ENCODE data around the gene ADCY4.
A peak's percentile ranks its signal among the peaks of the same experiment; 100 is the strongest.

ADCY4 gene

GRCh38 chr14:24277071-24277470 lies 57.8 kb downstream of the ADCY4 start:
- no peaks in the 10 kb centered on the region for H3K27me3 ChIP-seq (ENCODE audit: insufficient read depth, low read length)
- H3K9me3 ChIP-seq (ENCODE audit: insufficient read depth, low read depth, low read length): no peaks in the 10 kb centered on the region
- no peak overlapping the region for H3K9ac ChIP-seq (ENCODE audit: low read depth, low read length)
- H3K4me1 ChIP-seq (ENCODE audit: insufficient read depth, low read length): no peaks in the 10 kb centered on the region
- H3K36me3 ChIP-seq (ENCODE audit: insufficient read depth, low read length): no peaks in the 10 kb centered on the region
- no peak overlapping the region for H3K27ac ChIP-seq (ENCODE audit: low read depth, low read length)
- H3K4me3 ChIP-seq (ENCODE audit: low read length): no peak overlapping the region
- WGBS: 94% methylated on average over 6 of the region's 6 CpGs

DNA sequence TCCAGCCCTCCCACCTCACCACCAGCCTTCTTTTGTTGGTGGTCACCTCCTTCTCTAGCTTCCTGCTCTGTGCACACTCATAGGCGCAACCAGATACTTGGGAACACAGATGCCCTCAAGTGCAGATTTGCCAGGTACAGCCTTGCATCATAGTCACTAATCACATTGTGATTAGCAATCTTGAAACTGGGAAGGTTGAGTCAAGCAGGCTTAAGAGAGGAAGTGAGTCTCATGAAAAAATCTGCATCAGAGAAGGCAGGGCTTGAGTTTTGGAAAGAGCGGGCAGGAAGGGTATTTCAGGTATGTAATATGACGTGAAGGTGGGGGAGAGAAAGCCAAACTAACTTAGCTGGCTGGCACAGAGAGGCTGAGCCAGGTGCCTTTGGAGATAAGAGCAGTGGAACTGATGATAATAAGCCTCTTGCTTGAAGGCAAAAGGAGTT lies 60.7 kb downstream of the ADCY4 start:
- WGBS: 88% methylated on average over 3 of the region's 3 CpGs
- Histone ChIP-seq H3K4me1 (ENCODE audit: insufficient read depth, low read length) (no peaks in the 10 kb centered on the region), H3K4me3 (ENCODE audit: low read length) (no peak overlapping the region), H3K27me3 (ENCODE audit: insufficient read depth, low read length) (no peaks in the 10 kb centered on the region), H3K27ac (ENCODE audit: low read depth, low read length) (no peak overlapping the region), H3K9ac (ENCODE audit: low read depth, low read length) (no peak overlapping the region), H3K9me3 (ENCODE audit: insufficient read depth, low read depth, low read length) (no peaks in the 10 kb centered on the region), H3K36me3 (ENCODE audit: insufficient read depth, low read length) (no peaks in the 10 kb centered on the region)

DNA sequence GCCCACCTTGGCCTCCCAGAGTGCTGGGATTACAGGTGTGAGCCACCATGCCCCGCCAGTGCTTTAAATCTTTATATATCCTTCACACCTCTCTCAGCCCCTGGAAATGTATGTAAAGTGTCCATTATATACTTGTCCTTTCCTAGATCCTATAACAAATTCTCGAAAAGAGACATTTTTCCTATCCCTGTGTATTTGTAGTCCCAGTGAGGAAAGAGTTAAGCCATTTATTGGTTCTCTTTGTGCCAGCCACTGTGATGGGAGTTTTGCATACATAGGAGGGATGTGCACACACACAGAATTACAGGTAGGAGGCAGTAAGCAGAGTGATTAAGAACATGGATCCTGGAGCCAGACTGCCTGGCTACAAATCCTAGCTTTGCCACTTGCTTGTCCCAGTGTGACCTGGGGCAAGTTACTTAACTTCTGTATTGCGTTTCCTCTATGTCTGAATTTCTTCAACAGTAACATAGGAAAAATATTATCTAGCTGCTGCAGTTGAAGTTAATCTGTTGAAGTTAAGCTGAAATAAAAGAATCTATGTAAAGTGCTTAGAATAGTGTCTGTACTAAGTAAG lies 61.4 kb downstream of the ADCY4 start:
- H3K9ac ChIP-seq (ENCODE audit: low read depth, low read length): no peak overlapping the region
- H3K4me3 ChIP-seq (ENCODE audit: low read length): no peak overlapping the region
- H3K27ac ChIP-seq (ENCODE audit: low read depth, low read length): no peak overlapping the region
- no peaks in the 10 kb centered on the region for H3K27me3 ChIP-seq (ENCODE audit: insufficient read depth, low read length)
- H3K4me1 ChIP-seq (ENCODE audit: insufficient read depth, low read length): no peaks in the 10 kb centered on the region
- WGBS: 83% methylated on average over 2 of the region's 3 CpGs
- no peaks in the 10 kb centered on the region for H3K9me3 ChIP-seq (ENCODE audit: insufficient read depth, low read depth, low read length)
- H3K36me3 ChIP-seq (ENCODE audit: insufficient read depth, low read length): no peaks in the 10 kb centered on the region

DNA sequence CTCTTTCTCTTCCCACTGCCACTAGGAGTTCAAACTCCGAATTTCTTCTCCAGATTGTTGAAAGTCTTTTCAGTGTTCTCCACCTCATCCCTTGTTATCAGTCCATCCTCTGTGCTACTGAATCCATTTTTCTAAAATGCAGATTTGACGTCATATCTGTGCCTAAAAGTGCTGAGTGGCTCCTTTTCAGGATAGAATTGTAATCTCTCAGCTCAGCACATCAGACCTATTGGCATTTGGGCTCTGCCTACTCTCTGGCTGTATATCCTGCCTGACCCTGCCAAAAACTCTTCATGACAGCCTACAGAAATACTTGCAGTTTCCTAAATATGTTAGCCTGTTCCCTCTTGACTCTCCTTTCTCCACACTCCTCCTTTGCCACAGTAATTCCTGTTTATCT lies 62.4 kb downstream of the ADCY4 start:
- 0 out of 2 replicates have a peak, but pooled peaks cover 4% of the 10 kb centered on the region for H3K36me3 ChIP-seq (ENCODE audit: insufficient read depth, low read length)
- H3K27me3 ChIP-seq (ENCODE audit: insufficient read depth, low read length): no peaks in the 10 kb centered on the region
- no peaks in the 10 kb centered on the region for H3K4me1 ChIP-seq (ENCODE audit: insufficient read depth, low read length)
- WGBS: 86% methylated on average over 2 of the region's 2 CpGs
- H3K9me3 ChIP-seq (ENCODE audit: insufficient read depth, low read depth, low read length): no peaks in the 10 kb centered on the region
- no peak overlapping the region for H3K9ac ChIP-seq (ENCODE audit: low read depth, low read length)
- no peak overlapping the region for H3K4me3 ChIP-seq (ENCODE audit: low read length)
- H3K27ac ChIP-seq (ENCODE audit: low read depth, low read length): no peak overlapping the region

DNA sequence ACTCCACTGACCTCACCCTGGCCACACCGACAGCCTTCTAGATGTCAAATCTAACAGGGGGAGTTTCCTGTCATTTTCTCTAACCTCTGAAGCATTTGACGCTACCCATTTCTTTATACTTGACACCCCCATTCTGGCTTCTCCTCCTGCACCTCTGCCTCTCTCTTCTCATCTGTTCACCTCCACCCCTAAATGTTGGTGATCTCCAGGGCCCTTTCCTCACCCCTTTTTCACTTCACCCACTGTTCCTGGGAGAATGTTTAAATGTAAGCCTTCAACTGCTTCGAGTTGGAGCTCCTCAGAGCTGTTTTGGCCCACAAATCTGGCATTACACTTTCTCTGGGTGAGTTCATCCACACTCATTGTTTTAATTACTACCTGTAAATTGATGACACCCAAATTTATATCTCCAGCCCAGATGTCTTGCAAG lies 63.0 kb downstream of the ADCY4 start:
- H3K4me1 ChIP-seq (ENCODE audit: insufficient read depth, low read length): no peaks in the 10 kb centered on the region
- H3K36me3 ChIP-seq (ENCODE audit: insufficient read depth, low read length): peaks cover 6% of the 10 kb centered on the region; the same call in 1 of the 2 replicates
- peak overlapping the region; percentile 77 for H3K4me3 ChIP-seq (ENCODE audit: low read length)
- no peaks in the 10 kb centered on the region for H3K9me3 ChIP-seq (ENCODE audit: insufficient read depth, low read depth, low read length)
- no peaks in the 10 kb centered on the region for H3K27me3 ChIP-seq (ENCODE audit: insufficient read depth, low read length)
- peak overlapping the region; percentile 11; the same call in 1 of the 2 replicates for H3K9ac ChIP-seq (ENCODE audit: low read depth, low read length)
- 19% methylated on average over 3 of the region's 3 CpGs for WGBS
- no peak overlapping the region for H3K27ac ChIP-seq (ENCODE audit: low read depth, low read length)

- Histone ChIP-seq H3K27ac (ENCODE audit: low read depth, low read length) (peak within 1 kb of the TSS; percentile 94), H3K4me1 (ENCODE audit: insufficient read depth, low read length) (no peaks in the 10 kb centered on the region), H3K27me3 (ENCODE audit: insufficient read depth, low read length) (no peaks in the 10 kb centered on the region), H3K36me3 (ENCODE audit: insufficient read depth, low read length) (peaks cover 11% of the 10 kb centered on the region; the same call in 1 of the 2 replicates), H3K9ac (ENCODE audit: low read depth, low read length) (peak within 1 kb of the TSS; percentile 94), H3K4me3 (ENCODE audit: low read length) (peak within 1 kb of the TSS; percentile 77), H3K9me3 (ENCODE audit: insufficient read depth, low read depth, low read length) (no peaks in the 10 kb centered on the region)
- 1% methylated on average over 61 of the region's 61 CpGs for WGBS
These were observed 63.6 kb downstream of the ADCY4 start, which contains the start of gene RABGGTA for GRCh38 chr14:24271134-24271833. Gene RABGGTA (minus strand): TSS chr14:24271597. CDS start chr14:24271115, 482 bp downstream.

DNA sequence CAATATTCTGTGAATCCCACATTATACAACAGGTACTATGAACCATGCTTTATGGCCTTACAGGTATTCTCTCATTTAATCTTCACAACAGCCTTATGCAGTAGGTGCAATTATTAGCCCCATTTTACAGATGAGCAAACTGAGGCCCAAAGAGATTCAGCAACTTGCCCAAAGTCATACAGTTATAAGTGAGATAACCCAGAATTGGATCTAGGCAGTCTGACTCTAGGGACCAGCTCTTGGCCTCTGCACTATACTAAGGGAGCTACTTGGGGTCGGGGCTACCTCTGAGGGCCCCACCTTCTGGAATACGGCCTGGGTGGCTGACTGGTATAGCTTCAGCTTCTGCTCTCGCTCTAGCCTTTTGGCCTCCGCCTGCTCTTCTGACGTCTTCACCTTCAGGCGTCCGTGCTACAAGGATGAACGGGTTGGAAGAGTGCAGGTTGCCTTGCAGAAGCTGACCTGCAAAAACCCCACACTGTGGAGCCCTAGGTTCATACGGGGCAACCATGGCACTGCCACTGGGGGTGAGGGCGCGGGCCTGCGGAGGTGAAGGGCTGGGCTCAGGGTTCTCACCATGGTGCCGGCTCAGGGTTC lies 64.2 kb downstream of the ADCY4 start:
- 26% methylated on average over 13 of the region's 13 CpGs for WGBS
- no peaks in the 10 kb centered on the region for H3K4me1 ChIP-seq (ENCODE audit: insufficient read depth, low read length)
- H3K27me3 ChIP-seq (ENCODE audit: insufficient read depth, low read length): no peaks in the 10 kb centered on the region
- H3K4me3 ChIP-seq (ENCODE audit: low read length): peak overlapping the region; percentile 77
- peaks cover 11% of the 10 kb centered on the region; the same call in 1 of the 2 replicates for H3K36me3 ChIP-seq (ENCODE audit: insufficient read depth, low read length)
- peak overlapping the region; percentile 94 for H3K27ac ChIP-seq (ENCODE audit: low read depth, low read length)
- no peaks in the 10 kb centered on the region for H3K9me3 ChIP-seq (ENCODE audit: insufficient read depth, low read depth, low read length)
- H3K9ac ChIP-seq (ENCODE audit: low read depth, low read length): 0 out of 2 replicates have a peak overlapping the region, but pooled peaks have one; percentile 94

DNA sequence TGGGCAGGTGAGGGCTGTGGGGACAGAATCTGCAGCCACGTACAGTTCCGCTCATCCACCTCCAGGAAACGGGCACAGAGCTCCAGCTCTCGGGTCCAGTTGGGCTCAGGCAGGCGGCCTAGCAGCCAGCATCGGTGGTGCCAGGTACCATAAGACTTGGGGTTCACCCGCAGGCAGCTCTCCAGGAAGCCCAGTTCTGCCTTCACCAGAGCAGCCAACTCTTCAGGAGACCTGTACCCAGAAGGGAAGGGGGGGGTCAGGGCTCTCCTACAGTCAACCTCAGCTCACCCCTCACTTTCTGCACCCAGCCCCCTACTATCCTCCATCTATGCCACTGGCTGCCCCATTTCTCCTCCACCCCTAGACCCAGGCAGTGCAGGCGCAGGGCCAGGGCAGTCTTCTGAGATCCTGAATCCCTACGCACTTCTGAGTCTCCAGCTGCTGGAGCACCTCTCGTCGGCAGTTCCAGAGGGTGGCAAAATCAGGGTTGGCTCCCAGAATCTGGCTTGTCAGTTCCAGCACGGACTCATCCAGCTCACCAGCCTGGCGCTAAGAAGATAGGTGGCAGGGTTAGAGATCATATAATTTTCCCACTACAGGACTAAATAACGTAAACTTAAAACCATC lies 64.8 kb downstream of the ADCY4 start:
- peaks cover 11% of the 10 kb centered on the region; the same call in 1 of the 2 replicates for H3K36me3 ChIP-seq (ENCODE audit: insufficient read depth, low read length)
- no peaks in the 10 kb centered on the region for H3K27me3 ChIP-seq (ENCODE audit: insufficient read depth, low read length)
- H3K9ac ChIP-seq (ENCODE audit: low read depth, low read length): no peak overlapping the region
- no peak overlapping the region; the same call in 1 of the 2 replicates for H3K4me3 ChIP-seq (ENCODE audit: low read length)
- 94% methylated on average over 14 of the region's 14 CpGs for WGBS
- no peak overlapping the region for H3K27ac ChIP-seq (ENCODE audit: low read depth, low read length)
- no peaks in the 10 kb centered on the region for H3K4me1 ChIP-seq (ENCODE audit: insufficient read depth, low read length)
- H3K9me3 ChIP-seq (ENCODE audit: insufficient read depth, low read depth, low read length): no peaks in the 10 kb centered on the region

- Histone ChIP-seq H3K4me1 (ENCODE audit: insufficient read depth, low read length) (no peaks in the 10 kb centered on the region), H3K27me3 (ENCODE audit: insufficient read depth, low read length) (no peaks in the 10 kb centered on the region), H3K27ac (ENCODE audit: low read depth, low read length) (no peak overlapping the region), H3K4me3 (ENCODE audit: low read length) (no peak overlapping the region), H3K9me3 (ENCODE audit: insufficient read depth, low read depth, low read length) (no peaks in the 10 kb centered on the region), H3K9ac (ENCODE audit: low read depth, low read length) (no peak overlapping the region), H3K36me3 (ENCODE audit: insufficient read depth, low read length) (peaks cover 11% of the 10 kb centered on the region; the same call in 1 of the 2 replicates)
- WGBS: 95% methylated on average over 8 of the region's 8 CpGs
These were observed 65.5 kb downstream of the ADCY4 start for GRCh38 chr14:24269368-24269767.

All from HUES64 (cell line).